Gastrocnemius medialis (tissue), 4 donors: ENCODE measurements around the gene DDAH1. TPM values are rescaled to one million over a fixed set of nuclear protein-coding genes. Genes with fewer than 3 reads are reported as not detected.

Experiments
- ATAC-seq, 2 donors: fragments of 150-250 bp; one replicate each; pipeline ENCODE4 v1.9.1; 2016
- DNase-seq, 2 donors: peaks; one replicate each; pipeline ENCODE4 v3.0.0-alpha.2; 2019
- H3K27ac ChIP-seq, 4 donors: fragments of 200-600 bp; sonication (generic); 1 replicate in 1 of 4; 2 replicates in 3 of 4; pipeline ENCODE4 v1.5.1; 2016 to 2018; ENCODE audit warnings: mild to moderate bottlenecking in 2 of 4, moderate library complexity in 1 of 4
- H3K27me3 ChIP-seq, 3 donors: fragments of 200-600 bp; sonication (generic) in 2 of 3; 1 replicate in 1 of 3; 2 replicates in 2 of 3; pipeline versions ENCODE4 v1.5.1 to v1.6.0; 2016 to 2019; ENCODE audit warnings: mild to moderate bottlenecking in 1 of 3, moderate library complexity in 1 of 3
- H3K36me3 ChIP-seq, 2 donors: fragments of 200-600 bp; sonication (generic) in 1 of 2; one replicate each; pipeline ENCODE4 v1.5.1; 2017 to 2018
- H3K4me1 ChIP-seq, 2 donors: fragments of 200-600 bp; sonication (generic) in 1 of 2; one replicate each; pipeline ENCODE4 v1.5.1; 2016 to 2017; ENCODE audit warnings: mild to moderate bottlenecking in 2 of 2
- H3K4me3 ChIP-seq, 4 donors: fragments of 200-600 bp; sonication (generic) in 3 of 4; 1 replicate in 1 of 4; 2 replicates in 3 of 4; pipeline ENCODE4 v1.5.1; 2016 to 2019; ENCODE audit warnings: mild to moderate bottlenecking in 2 of 4
- H3K9me3 ChIP-seq, 3 donors: fragments of 200-600 bp; sonication (generic) in 2 of 3; 1 replicate in 1 of 3; 2 replicates in 2 of 3; pipeline ENCODE4 v1.5.1; 2016 to 2019
- CTCF ChIP-seq, 5 experiments: fragments of 450-650 bp in 3 of 5; fragments of 200-600 bp in 2 of 5; sonication (generic) in 2 of 5; IDR thresholded peaks in 4 of 5; conservative IDR thresholded peaks in 1 of 5; 1 replicate in 4 of 5; 2 replicates in 1 of 5; pipeline ENCODE4 v1.5.1; 2016 to 2019; ENCODE audit warnings: antibody characterized with exemption in 5 of 5, mild to moderate bottlenecking in 3 of 5, moderate library complexity in 3 of 5
- POLR2A ChIP-seq, 2 donors: fragments of 450-650 bp; IDR thresholded peaks; one replicate each; pipeline ENCODE4 v1.6.1; 2017; ENCODE audit warnings: antibody characterized with exemption in 2 of 2, mild to moderate bottlenecking in 2 of 2, moderate library complexity in 2 of 2
- in situ Hi-C, 4 donors: fragments of 200-750 bp; cut with MboI; loops; one replicate each; pipeline versions ENCODE4 v1.15.0 to v1.8.0; 2017; ENCODE audit warnings: low sequenced_read_pairs in 4 of 4
- intact Hi-C: fragments of 100-400 bp; cut with DNase I; formaldehyde crosslinking; loops from one replicate; pipeline ENCODE4 v1.15.1; 2023; ENCODE audit warnings: low total_unique reads
- total RNA-seq, 4 donors: library from RNA; depleted of rRNA; stranded (reverse); fragments of >200 nt; gene quantifications; one replicate each; pipeline versions ENCODE4 v1.1.0 to v1.2.3, GENCODE V29; 2016

Gene DDAH1
- total RNA-seq, 4 donors from 2014 or later, result 5.9 to 28.7 (median 13.2) TPM

- TF ChIP-seq CTCF (IDR thresholded peaks at IDR 0.05 in 4 of 5, conservative IDR thresholded peaks at IDR 0.05 in 1 of 5), result peak in 1 of 5 experiments; percentile 14
- no peak for TF ChIP-seq POLR2A (IDR thresholded peaks at IDR 0.05)
- Histone ChIP-seq H3K36me3 (no peaks in the 10 kb centered on the region), H3K27ac (peak overlapping the region; percentile 29 to 69 (median 58)), H3K9me3 (no peaks in the 10 kb centered on the region), H3K27me3 (no peaks in the 10 kb centered on the region), H3K4me3 (peak overlapping the region; percentile 58 to 88 (median 64)), H3K4me1 (peaks cover 4 to 6% of the 10 kb centered on the region in 2 donors)
- no peak for DNase-seq
- ATAC-seq, result peak in 1 of 2 donors; percentile 32
- intact Hi-C loops (loop anchor here (10.0 kb wide), 1 partner anchor 121 kb away; the partner anchor contains the start of gene CCN1), in situ Hi-C loops (no loop called here)
Measured at GRCh38 chr1:85463731-85464496, 1.0 kb downstream of the DDAH1 start.

GRCh38 chr1:85462931-85463649 is 1.9 kb downstream of the DDAH1 start:
- intact Hi-C loops, result loop anchor here (10.0 kb wide), 1 partner anchor 122 kb away; the partner anchor contains the start of gene CCN1
- peak overlapping the region in 1 of 4 donors; percentile 66 for H3K4me3 ChIP-seq
- in situ Hi-C loops, result no loop called here

GRCh38 chr1:85461216-85461918 is 3.6 kb downstream of the DDAH1 start:
- DNase-seq (no peak), ATAC-seq (no peak)
- no peak overlapping the region for H3K27ac ChIP-seq
- no peaks in the 10 kb centered on the region for H3K27me3 ChIP-seq
- peaks cover 4 to 6% of the 10 kb centered on the region in 2 donors for H3K4me1 ChIP-seq
- no peak for TF ChIP-seq POLR2A (IDR thresholded peaks at IDR 0.05)
- no peak for TF ChIP-seq CTCF (IDR thresholded peaks at IDR 0.05 in 4 of 5, conservative IDR thresholded peaks at IDR 0.05 in 1 of 5)
- no peaks in the 10 kb centered on the region for H3K9me3 ChIP-seq
- intact Hi-C loops (loop anchor here (10.0 kb wide), 1 partner anchor 123 kb away; the partner anchor contains the start of gene CCN1), in situ Hi-C loops (no loop called here)
- H3K4me3 ChIP-seq, result no peak overlapping the region
- H3K36me3 ChIP-seq, result no peaks in the 10 kb centered on the region

More at GRCh38 chr1:85462931-85463649, 1.9 kb downstream of the DDAH1 start:
- DNase-seq, result no peak
- Histone ChIP-seq H3K27ac (no peak overlapping the region), H3K4me1 (peaks cover 4 to 6% of the 10 kb centered on the region in 2 donors), H3K9me3 (no peaks in the 10 kb centered on the region), H3K36me3 (no peaks in the 10 kb centered on the region), H3K27me3 (no peaks in the 10 kb centered on the region)
- no peak for TF ChIP-seq POLR2A (IDR thresholded peaks at IDR 0.05)
- no peak for TF ChIP-seq CTCF (IDR thresholded peaks at IDR 0.05 in 4 of 5, conservative IDR thresholded peaks at IDR 0.05 in 1 of 5)
- no peak for ATAC-seq

GRCh38 chr1:85460555-85461088 is 4.3 kb downstream of the DDAH1 start:
- in situ Hi-C loops, result no loop called here
- H3K4me3 ChIP-seq, result no peak overlapping the region
- DNase-seq (no peak), ATAC-seq (no peak)
- no peak overlapping the region for H3K27ac ChIP-seq
- H3K36me3 ChIP-seq, result no peaks in the 10 kb centered on the region
- no peaks in the 10 kb centered on the region for H3K9me3 ChIP-seq
- intact Hi-C loops, result loop anchor here (10.0 kb wide), 1 partner anchor 124 kb away; the partner anchor contains the start of gene CCN1
- H3K4me1 ChIP-seq, result peaks cover 4 to 6% of the 10 kb centered on the region in 2 donors
- TF ChIP-seq POLR2A (IDR thresholded peaks at IDR 0.05), result no peak
- TF ChIP-seq CTCF (IDR thresholded peaks at IDR 0.05 in 4 of 5, conservative IDR thresholded peaks at IDR 0.05 in 1 of 5), result no peak
- no peaks in the 10 kb centered on the region for H3K27me3 ChIP-seq
